ENCODE results near the gene AQP2.
A peak's percentile ranks its signal among the peaks of the same experiment; 100 is the strongest.

AQP2 gene

DNA sequence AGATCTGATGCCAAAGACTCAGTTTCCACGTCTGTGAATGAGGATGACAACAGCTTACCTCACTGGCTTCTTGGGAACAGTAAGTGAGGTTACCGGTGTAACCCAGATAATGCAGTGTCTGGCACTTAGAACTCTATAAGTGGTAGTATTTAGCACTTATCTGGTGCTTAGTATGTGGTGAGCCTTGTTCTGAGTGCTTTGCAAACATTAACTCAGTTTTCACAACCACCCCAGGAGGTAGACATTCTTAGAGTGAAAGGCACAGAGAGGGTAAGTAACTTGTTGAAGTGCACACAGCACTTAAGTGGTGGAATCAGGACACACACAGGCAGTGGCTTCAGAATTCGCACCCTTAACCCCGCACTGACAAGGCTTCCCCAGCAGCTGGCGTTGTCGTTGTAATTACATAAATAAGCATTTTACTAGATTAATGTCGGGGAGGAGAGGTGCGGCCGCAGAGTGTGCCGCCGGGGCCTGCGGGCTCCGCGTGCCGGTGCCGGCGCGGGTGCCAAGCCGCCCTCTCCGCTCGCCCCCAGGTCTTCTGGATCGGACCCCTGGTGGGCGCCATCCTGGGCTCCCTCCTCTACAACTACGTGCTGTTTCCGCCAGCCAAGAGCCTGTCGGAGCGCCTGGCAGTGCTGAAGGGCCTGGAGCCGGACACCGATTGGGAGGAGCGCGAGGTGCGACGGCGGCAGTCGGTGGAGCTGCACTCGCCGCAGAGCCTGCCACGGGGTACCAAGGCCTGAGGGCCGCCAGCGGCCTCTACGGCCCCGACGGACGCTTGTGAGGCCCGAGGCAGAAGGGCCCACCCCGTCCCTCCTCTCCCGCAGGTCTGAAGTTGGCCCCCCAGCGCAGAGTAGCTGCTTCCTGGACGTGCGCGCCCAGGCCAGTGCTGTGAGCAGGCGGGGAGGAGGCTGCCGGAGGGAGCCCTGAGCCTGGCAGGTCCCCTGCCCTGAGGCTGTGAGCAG, 4.6 kb downstream of the AQP2 start:
- FAIRE-seq (no peak), DNase-seq (ENCODE audit: low spot score) (no peak)

DNA sequence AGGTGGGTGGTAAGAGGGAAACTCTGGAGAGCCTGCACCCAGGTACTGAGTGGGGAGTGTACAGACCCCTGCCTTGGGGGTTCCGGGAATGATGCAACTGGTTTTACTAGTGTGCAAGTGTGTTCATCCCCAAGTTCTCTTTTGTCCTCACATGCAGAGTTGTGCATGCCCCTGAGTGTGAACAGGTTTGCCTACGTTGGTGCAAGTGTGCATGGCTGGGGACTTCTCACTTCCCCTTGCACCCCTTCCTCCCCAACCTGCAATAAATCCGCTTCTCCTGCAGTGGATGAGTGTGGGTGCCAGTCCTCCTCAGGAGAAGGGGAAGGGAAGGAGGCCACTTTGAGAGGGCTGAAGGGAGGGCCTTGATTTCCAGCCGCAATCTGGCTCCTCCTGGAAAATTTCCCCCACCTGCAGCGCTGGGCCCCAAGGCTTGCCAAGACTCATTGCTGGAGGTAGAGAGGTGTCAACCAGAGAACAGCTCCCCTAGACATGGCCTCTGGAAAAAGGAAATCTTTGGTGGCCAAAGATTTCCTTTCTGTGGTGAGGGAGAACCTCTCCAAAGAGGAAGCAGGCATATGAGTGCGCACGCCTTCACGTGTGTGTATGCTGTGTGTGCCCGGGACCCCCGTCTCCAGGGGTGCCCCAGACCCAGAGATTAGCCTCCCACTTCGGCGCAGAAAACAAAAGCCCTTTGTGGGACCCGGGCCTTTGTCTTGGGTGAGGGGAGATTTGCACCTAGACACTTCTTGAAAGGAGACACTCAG, 5.5 kb downstream of the AQP2 start:
- DNase-seq (ENCODE audit: low spot score) (no peak), FAIRE-seq (no peak)

DNA sequence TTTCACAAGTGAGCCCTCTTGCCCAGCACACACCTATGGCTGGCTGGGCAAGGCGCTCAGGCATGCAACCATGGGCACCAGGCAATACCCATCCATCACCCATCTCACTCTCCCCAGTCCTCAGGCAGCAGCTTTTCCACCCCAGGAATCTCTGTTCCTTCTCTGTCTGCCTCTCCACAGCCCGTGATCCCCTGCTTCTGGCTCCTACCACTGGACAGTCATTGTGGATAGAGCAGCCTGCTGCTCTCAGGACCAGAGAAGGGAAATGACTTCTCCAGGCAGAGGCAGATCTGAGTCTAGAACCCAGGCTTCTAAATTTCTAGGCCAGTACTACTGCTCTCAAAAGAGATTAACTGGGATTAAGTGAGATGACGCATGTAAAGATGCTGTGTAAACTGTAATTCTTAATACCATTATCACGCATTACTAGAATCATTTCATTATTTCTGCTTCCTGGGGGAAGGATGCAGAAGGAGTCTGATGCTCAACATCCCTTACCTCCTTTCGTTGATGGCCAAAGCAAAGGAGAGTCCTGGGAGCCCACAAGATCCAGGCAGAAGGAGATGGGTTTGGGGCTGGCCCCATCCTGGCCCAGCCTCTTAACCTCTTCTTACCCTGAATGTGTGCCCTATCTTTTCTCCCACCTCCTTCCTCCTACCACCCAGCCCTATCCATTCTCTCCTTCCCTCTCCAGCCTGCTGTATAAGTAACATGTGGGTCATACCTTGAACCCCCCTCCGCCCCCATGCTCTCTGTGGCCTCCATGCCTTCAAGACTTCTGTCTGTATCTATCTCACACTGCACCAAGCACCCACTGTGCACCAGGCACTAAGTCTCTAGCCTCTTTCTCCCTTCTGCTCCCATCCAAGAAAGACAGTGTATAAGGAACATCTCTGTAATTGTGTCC, 6.4 kb downstream of the AQP2 start:
- no peak for FAIRE-seq

DNA sequence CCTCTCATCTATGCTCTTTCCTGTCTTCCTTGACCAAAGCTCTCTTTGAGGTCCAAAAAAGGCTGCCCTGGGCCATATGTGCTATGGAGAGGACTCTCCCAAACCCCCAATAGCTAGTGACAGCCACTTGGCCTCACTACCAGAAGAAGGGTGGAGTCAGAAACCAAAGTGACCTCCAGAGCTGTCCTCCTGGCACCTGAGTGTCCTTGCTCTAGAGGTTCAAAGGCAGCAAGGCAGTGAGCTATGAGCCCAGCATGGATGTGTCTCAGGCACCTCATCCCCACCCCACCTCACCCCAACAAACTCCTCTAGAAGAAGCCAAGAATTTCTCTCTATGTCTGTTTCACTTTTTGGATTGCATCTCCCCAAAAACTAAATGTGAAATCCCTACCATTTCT, 7.0 kb downstream of the AQP2 start:
- DNase-seq (ENCODE audit: low spot score) (no peak), FAIRE-seq (no peak)

More for the DNA sequence above, 6.4 kb downstream of the AQP2 start:
- DNase-seq (ENCODE audit: low spot score), result no peak

DNA sequence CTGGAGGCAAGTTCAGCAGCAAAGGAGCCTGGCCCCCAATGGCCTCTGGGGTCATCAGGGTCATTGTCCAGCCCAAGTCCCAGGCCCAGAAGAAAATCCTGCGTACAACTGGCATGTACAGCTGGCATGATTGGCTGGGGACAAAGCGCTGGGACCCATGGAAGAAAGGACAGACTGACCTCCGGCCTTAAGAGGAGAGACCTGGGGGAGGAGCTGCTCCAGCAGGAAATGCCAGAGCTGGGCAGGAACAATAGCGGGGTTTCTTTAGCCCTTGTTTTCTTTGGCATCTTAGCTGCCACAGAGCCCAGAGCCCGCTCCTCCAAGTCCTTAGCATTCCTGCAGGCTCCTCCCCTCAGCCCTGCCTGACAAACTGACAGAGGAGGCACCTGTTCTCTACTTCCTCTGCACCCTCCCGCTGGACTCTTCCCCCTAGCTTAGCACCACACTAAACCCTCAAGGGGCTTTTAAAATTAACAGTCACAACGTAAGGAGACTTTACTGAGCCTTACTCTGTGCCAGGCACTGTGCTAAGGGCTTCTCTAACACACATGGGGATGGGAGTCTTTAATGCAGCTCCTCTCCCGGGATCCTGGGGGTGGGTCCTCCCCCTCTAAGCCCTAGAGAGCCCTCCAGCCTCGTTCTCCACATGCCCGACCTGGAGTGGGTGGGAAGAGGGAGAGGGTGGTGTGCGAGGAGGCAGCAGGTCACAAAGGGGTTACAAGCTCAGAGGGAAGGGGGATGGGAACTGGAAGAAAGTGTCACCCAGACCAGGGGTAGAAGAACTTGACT, 9.3 kb downstream of the AQP2 start:
- peak; percentile 4 for DNase-seq (ENCODE audit: low spot score)
- FAIRE-seq, result no peak

DNA sequence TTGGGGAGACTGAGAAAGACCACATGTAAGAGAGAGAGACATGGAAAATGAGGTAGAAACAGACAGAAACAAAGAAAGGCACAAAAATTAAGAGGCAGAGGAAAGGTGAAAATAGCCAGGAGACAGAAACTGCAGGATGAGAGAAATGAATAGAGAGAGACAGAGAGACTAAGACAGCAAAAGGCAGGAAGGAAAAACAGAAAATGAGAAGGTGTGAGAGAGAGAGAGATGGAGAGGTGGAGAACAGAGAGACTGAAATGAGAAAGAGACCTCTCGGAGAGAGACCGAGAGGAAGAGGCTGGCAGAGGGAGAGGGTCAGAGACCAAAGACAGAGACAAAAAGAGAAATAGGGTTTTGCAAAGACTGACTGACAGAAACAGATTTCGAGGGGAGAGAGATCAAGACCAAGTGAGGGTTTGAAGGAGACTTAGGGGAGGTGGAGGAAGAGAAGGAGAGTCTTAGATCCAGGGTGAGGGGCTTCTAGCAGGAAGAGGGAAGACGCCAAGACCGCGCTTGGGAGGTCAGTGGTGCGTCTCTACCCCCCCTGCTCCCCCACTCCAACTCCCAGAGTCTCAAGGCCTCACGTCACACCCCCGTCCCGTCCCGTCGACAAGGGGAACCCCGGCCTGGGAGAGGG, 10.1 kb downstream of the AQP2 start:
- DNase-seq (ENCODE audit: low spot score) (no peak), FAIRE-seq (no peak)

DNA sequence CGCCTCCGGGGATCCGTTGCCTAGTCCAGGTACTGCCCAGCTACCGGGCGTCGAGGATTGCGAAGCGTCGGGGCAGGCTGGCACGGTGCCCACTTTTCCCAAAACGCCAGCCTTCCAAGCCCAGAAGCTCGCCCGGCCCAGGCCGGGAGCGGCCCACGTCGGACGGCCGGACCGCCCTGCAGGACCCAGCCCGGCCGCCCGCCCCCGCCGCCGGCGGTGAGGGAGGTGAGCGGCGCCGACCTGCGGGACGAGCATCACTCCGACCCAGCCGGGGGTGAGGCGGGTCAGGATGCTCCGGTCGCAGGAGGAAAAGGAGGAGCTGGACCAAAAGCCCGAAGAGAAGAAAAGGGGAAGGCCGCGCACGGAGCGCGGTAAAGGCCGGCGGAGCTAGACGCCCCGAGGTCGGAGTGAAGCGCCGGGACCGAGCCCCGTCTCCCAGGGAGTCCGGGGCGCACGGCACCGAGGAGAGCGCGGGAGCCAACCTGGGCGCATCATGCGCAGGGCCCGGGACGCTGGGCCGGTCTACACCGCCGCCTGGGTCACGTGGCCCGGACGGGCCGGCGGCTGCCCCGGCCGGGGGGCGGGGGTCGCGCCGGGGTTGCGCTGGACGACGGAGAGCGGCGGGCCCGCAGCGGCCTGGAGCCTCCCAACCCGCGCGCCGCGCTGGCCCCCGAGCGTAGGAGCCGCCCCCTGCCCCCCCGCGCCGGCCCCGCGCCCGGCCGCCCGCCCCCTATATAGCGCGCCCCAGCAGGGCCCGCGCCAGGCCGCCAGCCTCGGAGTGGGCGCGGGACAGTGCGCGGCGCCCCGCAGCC, 10.8 kb downstream of the AQP2 start, which contains the start of gene AQP5:
AQP5 (plus strand) TSS at position 762 of the 812 bp plus-strand sequence. CDS start 146 bp downstream, outside the sequence.
- no peak for DNase-seq (ENCODE audit: low spot score)
- FAIRE-seq, result no peak

DNA sequence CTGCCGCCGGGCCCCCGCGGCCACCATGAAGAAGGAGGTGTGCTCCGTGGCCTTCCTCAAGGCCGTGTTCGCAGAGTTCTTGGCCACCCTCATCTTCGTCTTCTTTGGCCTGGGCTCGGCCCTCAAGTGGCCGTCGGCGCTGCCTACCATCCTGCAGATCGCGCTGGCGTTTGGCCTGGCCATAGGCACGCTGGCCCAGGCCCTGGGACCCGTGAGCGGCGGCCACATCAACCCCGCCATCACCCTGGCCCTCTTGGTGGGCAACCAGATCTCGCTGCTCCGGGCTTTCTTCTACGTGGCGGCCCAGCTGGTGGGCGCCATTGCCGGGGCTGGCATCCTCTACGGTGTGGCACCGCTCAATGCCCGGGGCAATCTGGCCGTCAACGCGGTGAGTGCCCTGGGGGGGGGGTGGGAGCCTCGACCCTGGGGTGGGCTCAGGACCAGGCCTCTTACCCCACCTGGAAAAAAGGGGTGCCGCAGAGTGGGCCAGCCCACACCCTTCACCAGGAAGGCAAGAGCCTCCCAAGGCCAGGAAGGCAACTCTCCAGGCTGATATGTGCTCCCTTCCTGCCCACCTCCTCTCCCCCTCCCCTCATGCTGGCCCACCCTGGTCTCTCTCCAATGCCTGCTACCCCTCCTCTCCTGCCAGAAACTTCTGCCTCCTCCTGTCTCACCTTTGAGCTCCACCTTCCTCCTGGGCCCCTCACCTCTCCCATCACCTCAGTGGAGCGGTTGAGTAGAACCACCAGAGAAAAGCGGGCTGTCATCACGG, 11.6 kb downstream of the AQP2 start:
- no peak for DNase-seq (ENCODE audit: low spot score)
- FAIRE-seq, result no peak

DNA sequence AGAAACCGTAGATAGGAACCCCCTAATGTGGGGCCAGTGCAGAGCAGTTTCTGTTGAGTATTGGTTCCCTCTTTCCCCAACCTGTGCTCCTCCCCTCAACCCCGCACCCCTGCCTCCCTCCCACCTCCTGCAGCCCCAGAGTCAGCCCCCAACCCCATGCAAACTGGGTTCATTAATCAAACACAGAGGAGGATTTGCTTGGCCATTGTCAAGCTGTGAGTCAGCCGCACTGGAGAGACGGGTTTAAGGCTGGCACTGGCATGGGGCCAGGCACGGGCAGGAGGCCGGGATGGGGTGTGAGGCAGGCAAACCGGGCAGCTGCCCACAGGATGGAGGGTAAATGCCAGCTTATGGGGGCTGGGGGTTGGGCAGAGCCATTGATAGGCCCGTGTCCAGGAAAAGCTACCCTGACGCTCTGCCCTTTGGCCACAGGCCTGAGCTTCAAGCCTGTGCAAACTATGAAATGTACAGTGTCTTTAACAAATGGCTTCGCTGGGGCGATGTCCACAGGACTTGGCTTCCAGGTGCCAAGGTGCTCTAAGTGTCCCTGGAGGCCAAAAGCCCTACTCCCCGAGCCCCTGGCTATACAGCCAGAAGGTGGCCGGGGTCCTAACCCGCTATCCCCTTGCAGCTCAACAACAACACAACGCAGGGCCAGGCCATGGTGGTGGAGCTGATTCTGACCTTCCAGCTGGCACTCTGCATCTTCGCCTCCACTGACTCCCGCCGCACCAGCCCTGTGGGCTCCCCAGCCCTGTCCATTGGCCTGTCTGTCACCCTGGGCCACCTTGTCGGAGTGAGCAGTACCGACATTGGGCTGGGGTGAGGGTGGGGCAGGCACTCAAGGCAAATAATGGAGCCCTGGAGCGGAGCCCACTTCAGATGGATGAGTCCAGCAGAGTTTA, 12.6 kb downstream of the AQP2 start:
- peak; percentile 70 for DNase-seq (ENCODE audit: low spot score)
- FAIRE-seq, result peak; percentile 47

DNA sequence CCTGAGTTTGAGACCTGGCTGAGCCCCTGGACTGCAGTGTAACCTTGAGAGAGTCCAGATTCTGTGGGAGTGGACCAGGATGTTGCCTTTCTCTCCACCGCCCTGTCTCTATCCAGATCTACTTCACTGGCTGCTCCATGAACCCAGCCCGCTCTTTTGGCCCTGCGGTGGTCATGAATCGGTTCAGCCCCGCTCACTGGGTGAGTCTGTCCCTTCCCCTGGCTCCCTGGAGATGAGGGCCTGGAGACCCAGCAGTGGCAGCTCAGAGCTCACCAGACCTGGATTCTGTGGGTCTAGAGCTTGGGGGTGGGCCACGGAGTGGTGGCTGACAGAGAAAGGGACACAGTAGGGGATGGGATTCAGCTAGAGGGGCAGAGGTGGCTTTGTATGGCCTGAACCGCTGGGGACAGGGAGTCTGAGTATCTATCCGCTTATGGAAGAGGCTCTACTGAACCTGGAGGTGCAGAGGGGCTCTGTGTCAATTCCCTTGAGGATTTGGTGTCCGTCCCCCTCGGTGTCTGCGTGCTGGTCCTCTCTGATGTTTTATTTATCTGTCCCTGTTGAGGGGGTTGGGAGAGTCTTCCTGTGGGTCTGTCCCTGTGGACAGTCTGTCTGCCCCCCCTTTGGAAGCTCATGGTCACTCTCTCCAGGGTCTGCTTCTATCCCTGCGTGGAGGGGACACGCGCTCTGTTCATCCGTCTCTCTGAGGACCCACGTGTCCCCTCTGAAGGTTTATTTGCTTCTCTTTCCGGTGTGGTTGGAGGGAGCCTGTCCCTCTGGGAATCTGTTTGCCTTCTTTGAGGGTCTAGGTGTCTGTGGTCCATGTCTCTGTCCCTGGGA, 13.7 kb downstream of the AQP2 start:
- FAIRE-seq (no peak), DNase-seq (ENCODE audit: low spot score) (no peak)

DNA sequence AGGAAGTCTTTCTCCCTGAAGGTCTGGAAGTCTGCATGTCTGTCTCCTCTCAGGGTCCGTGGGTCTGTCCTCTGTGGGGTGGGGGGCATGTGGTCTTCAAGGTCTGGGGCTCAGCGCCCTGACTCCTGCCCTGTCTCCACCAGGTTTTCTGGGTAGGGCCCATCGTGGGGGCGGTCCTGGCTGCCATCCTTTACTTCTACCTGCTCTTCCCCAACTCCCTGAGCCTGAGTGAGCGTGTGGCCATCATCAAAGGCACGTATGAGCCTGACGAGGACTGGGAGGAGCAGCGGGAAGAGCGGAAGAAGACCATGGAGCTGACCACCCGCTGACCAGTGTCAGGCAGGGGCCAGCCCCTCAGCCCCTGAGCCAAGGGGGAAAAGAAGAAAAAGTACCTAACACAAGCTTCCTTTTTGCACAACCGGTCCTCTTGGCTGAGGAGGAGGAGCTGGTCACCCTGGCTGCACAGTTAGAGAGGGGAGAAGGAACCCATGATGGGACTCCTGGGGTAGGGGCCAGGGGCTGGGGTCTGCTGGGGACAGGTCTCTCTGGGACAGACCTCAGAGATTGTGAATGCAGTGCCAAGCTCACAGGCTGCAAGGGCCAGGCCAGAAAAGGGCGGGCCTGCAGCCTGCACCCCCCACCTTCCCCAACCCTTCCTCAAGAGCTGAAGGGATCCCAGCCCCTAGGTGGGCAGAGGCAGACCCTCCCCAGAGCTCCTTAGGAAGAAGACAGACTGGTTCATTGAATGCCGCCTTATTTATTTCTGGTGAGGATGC, 14.5 kb downstream of the AQP2 start:
- DNase-seq (ENCODE audit: low spot score) (no peak), FAIRE-seq (no peak)

DNA sequence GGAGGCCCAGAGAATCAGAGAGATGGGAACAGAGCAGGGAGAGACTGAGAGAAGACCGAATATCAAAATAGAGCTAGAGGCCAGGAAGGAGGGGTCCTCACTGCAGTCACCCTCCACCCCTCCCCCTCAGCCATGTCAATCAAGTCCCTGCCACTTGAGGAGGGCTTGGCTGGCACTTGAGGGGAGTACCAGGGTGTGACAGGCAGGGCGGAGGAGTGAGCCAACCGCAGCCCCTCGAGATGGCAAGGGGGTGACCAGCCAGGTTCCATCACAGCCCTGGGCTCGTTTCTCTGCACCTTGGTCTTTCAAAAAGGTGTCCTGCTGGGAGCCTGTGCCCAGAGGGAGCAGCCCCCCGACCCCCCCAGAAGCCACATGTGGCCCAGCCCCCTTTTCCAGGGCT, 15.3 kb downstream of the AQP2 start:
- no peak for FAIRE-seq
- no peak for DNase-seq (ENCODE audit: low spot score)

DNA sequence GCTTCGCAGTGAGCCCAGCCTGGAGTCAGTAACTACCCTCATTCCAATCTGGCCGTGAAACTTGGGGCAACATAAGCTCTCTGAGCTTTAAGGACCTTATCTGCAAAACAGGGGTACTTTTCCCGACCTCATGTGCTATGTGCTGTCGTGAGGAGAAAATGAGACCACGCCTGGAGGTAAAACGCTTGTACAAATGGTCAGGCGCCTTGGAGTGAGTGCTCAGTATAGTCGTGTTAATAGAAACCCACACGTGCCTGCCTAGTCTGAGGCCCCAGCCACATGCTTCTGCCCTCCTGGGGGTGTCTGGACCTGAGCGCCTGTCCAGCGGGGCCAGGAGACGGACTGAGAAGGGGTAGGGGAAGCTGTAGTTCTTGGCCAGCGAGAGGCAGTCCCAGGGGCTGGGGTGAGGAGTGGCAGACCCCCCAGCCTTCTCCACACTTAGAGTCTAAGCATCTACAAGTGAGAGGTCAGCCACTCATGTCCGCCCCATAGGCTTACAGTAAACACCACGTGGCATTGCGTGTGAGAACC, 16.0 kb downstream of the AQP2 start:
- FAIRE-seq, result no peak
- no peak for DNase-seq (ENCODE audit: low spot score)

DNA sequence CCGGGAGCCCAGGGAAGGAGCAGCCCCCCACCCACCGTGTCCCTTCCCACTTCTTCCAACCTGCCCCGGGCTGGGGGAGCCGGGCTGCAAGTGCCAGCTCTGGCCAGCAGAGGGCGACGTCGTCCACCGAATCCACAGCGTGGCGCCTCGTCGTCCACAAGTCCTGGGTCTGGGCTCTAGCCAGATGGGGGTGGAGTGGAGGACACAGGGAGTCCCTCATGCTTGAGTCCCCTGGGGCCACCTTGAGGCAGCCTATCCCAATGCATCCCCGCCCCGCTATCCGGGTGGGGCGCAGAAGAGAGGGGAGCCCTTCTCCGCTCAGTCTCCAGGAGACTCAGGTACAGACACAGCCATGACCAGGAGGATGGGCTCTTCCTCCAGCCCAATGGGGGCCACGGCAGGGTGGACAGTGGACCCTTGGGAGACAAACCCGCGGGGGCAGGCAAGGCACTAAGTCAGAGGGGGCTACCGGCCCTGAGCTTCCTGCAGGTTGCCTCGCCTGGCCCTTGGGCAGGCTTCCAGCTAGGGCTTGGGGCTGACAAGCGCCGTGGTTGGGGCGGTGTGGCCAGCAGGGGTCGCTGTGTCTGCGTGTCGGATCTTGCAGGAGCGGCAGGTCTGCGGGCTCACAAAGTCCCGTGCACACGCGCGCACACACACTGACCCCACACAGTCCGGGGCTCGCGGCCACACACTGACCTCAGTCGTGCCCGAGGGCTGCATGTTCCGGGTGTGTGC, 16.7 kb downstream of the AQP2 start:
- FAIRE-seq (no peak), DNase-seq (ENCODE audit: low spot score) (peak; percentile 52)

DNA sequence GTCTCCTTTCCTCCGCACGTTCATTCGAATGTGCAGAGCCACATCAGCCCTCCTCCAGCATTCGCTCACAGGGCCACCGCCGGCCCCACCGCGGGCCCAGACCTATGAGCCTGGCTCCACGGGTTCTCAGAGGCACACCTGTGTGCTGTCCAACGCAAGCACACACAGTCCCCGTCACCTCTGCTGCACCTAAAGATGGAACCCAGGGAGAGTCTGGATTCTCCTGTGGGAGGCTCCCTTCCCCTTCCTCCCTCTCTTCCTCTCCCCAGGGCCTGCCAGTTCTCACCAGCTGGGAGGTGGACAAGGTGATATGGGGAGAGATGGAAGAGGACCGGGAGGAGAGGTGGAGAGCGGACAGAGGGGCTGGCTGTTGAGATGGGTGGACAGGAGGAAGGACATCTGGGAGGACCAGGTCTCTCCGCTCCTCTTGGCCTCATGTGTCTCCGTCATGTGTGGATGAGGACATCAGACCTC, 17.3 kb downstream of the AQP2 start:
- no peak for DNase-seq (ENCODE audit: low spot score)
- FAIRE-seq, result no peak
